GM18502 (cell line): ENCODE results near the gene PCDHGA8.
"Not testable (repeated sequence)": the region's sequence is repeated elsewhere in the genome, so short reads cannot be mapped to it uniquely, and the experiment has no call there.

Source experiments
- ATAC-seq: cut with Tn5 transposase; IDR thresholded peaks from one replicate; pipeline ENCODE4 v1.9.1; 2021; ENCODE audit warnings: mild to moderate bottlenecking; ENCODE audit not compliant: unreplicated experiment, poor library complexity

Gene PCDHGA8

GRCh38 chr5:141392429-141393198 is at the start of gene PCDHGA8:
TSS of gene PCDHGA8 (plus strand) at chr5:141392633. CDS start at chr5:141392814, 181 bp downstream.
- no peak for ATAC-seq

DNA sequence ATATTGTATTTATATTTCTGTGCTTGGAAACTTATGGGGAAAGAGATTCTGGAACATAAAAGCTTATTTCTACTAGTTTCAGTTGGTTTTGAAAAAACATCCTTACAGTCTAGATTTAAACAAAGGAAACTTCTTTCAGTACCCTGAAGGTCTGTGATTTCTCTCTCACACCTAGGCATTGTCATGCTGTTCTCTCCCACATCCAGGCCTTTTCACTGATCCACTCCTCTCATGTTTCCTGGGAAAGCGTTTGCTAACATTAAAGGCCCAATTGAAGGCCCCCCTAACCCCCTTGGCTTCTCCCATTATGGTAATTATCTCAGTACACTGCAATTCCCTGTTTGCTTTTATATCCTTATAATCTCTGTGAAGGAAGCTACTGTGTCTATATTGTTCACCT is 49.7 kb upstream of the PCDHGA8 start:
- ATAC-seq: no peak

- ATAC-seq: no peak
Observed at GRCh38 chr5:141343242-141343952, 49.0 kb upstream of the PCDHGA8 start, which contains the start of gene PCDHGA3. TSS of gene PCDHGA3 (plus strand) at chr5:141343829. CDS start at chr5:141344034, 205 bp downstream.

- ATAC-seq: no peak
Observed at GRCh38 chr5:141343953-141344463, 48.4 kb upstream of the PCDHGA8 start.

GRCh38 chr5:141345327-141345726 is 47.1 kb upstream of the PCDHGA8 start:
- ATAC-seq: no peak

- ATAC-seq: not testable (repeated sequence)
Observed at GRCh38 chr5:141346017-141346416, 46.4 kb upstream of the PCDHGA8 start.

GRCh38 chr5:141349917-141350619 is 42.4 kb upstream of the PCDHGA8 start, which contains the start of gene PCDHGB1:
TSS of gene PCDHGB1 (plus strand) at chr5:141350099. CDS start at chr5:141350261, 162 bp downstream.
- no peak for ATAC-seq

- no peak for ATAC-seq
Observed at GRCh38 chr5:141351591-141351990, 40.8 kb upstream of the PCDHGA8 start.

GRCh38 chr5:141354900-141355469 is 37.4 kb upstream of the PCDHGA8 start, which contains the start of gene PCDHGA4:
TSS of gene PCDHGA4 (plus strand) at chr5:141355021. CDS start at chr5:141355108, 87 bp downstream.
- ATAC-seq: no peak

- ATAC-seq: no peak
Observed at GRCh38 chr5:141355641-141356040, 36.8 kb upstream of the PCDHGA8 start.

DNA sequence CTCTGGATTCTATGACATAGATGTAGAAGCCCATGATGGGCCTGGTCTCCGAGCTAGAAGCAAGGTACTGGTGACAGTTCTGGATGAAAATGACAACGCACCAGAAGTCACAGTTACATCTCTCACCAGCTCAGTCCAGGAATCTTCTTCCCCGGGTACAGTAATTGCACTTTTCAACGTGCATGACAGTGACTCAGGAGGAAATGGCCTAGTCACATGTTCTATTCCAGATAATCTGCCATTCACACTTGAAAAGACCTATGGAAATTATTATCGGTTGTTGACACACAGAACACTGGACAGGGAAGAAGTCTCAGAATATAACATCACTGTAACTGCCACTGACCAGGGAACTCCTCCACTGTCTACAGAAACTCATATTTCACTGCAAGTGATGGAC is 36.3 kb upstream of the PCDHGA8 start:
- no peak for ATAC-seq

DNA sequence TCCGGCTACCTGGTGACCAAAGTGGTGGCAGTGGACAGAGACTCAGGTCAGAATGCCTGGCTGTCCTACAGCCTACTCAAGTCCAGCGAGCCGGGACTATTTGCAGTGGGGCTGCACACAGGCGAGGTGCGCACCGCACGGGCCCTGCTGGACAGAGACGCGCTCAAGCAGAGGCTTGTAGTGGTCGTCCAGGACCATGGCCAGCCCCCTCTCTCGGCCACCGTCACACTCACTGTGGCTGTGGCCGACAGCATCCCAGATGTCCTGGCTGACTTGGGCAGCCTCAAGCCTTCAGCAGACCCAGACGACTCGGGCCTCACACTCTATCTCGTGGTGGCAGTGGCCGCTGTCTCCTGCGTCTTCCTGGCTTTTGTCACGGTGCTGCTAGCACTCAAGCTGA is 35.5 kb upstream of the PCDHGA8 start:
- ATAC-seq: no peak

DNA sequence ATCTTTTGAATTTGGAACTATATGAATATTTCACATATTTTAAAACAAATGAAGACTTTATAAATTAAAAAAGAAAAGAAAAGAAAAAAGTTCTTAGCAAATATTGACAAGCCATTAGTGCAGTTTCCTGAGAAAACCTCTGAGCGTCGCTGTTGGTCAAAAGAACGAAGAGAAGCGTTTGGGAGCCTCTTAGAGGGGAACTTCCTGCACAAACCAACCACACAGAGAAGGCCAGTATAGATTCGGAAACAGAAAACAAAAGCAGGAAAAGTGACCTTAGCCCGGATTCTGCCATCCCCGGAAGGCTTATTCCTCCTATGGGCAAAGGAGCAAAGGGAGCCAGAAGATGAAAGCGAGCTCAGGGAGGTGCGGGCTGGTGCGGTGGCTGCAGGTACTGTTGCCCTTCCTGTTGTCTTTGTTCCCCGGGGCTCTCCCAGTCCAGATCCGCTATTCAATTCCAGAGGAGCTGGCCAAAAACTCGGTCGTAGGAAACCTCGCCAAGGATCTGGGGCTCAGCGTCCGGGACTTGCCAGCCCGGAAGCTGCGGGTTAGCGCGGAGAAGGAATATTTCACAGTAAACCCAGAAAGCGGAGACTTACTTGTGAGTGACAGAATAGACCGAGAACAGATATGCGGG is 32.5 kb upstream of the PCDHGA8 start, which contains the start of gene PCDHGB2:
Gene PCDHGB2, plus strand, starts transcription at position 205 of the 637 bp plus-strand sequence. Its CDS starts 142 bp downstream, at position 347.
- peak; percentile 47 for ATAC-seq

- ATAC-seq: no peak
Observed at GRCh38 chr5:141360685-141361084, 31.7 kb upstream of the PCDHGA8 start.

- ATAC-seq: no peak
Observed at GRCh38 chr5:141362719-141363118, 29.7 kb upstream of the PCDHGA8 start.

- ATAC-seq: no peak
Observed at GRCh38 chr5:141363952-141364660, 28.3 kb upstream of the PCDHGA8 start, which contains the start of gene PCDHGA5. TSS of gene PCDHGA5 (plus strand) at chr5:141364162. CDS start at chr5:141364331, 169 bp downstream.

- ATAC-seq: no peak
Observed at GRCh38 chr5:141366016-141366896, 26.2 kb upstream of the PCDHGA8 start.
